GM12878 (cell line): Measurements from ENCODE around the gene DGKB. TPM values are rescaled to one million over a fixed set of nuclear protein-coding genes. Genes with fewer than 3 reads are reported as not detected.

Experiments
- ATAC-seq: fragments of 200-7000 bp; cut with Tn5 transposase; 3 replicates; pipeline ENCODE4 v1.9.1; 2020; ENCODE audit warnings: mild to moderate bottlenecking, moderate library complexity
- BruUV-seq: library from RNA; stranded (reverse); fragments of 400-500 nt; replicated peaks from 2 replicates; lab custom pipeline; 2021; lab: Mats Ljungman, UMichigan
- CTCF ChIA-PET: fragments of 300-600 bp; sonication (Branson Sonifier 250); formaldehyde crosslinking; extraction: SDS; loops from one replicate; lab custom pipeline; 2021; ENCODE audit warnings: inconsistent platforms; lab: Yijun Ruan, JAX
- POLR2A ChIA-PET: fragments of 350-600 bp; formaldehyde crosslinking; extraction: SDS; loops from one replicate; lab custom pipeline; 2021; ENCODE audit warnings: inconsistent platforms; lab: Charles Lee
- RAD21 ChIA-PET: fragments of 300-600 bp; sonication (Branson Sonifier 250); formaldehyde crosslinking; loops from one replicate; lab custom pipeline; 2023; ENCODE audit warnings: antibody characterized with exemption; ENCODE audit not compliant: unreplicated experiment; lab: Charles Lee
- SMC1A ChIA-PET: fragments of 300-600 bp; sonication (Branson Sonifier 250); formaldehyde crosslinking; loops from one replicate; lab custom pipeline; 2023; ENCODE audit not compliant: unreplicated experiment, uncharacterized antibody; lab: Charles Lee
- DNase-seq: peaks from one replicate; pipeline ENCODE4 v3.0.0-alpha.2; 2011; ENCODE audit warnings: low read depth, low spot score
- FAIRE-seq: peaks from 3 replicates; lab custom pipeline; 2011; peaks lifted over from hg19 to GRCh38; lab: Jason Lieb, UNC
- H2AFZ ChIP-seq: 2 replicates; pipeline ENCODE4 v1.6.0; 2011; ENCODE audit warnings: low read depth, low read length, control low read depth; ENCODE audit not compliant: control insufficient read depth
- H3K27ac ChIP-seq: 2 replicates; pipeline ENCODE4 v1.5.1; 2011; ENCODE audit warnings: control low read depth; ENCODE audit not compliant: control insufficient read depth, insufficient read depth
- H3K27me3 ChIP-seq, 2 experiments: replicated peaks in 1 of 2; 2 replicates each; pipeline versions ENCODE4 v1.6.0 to v1.6.1; 2011; ENCODE audit warnings: low read length in 1 of 2; ENCODE audit not compliant: control insufficient read depth in 2 of 2, insufficient read depth in 2 of 2
- H3K36me3 ChIP-seq, 2 experiments: 2 replicates each; pipeline ENCODE4 v1.5.1; 2011; ENCODE audit warnings: low read length in 1 of 2; ENCODE audit not compliant: control insufficient read depth in 2 of 2, insufficient read depth in 2 of 2
- H3K4me1 ChIP-seq: 2 replicates; pipeline ENCODE4 v1.6.1; 2011; ENCODE audit warnings: mild to moderate bottlenecking, low read length, moderate library complexity, mixed read lengths; ENCODE audit not compliant: control insufficient read depth, insufficient read depth
- H3K4me2 ChIP-seq: 2 replicates; pipeline ENCODE4 v1.6.0; 2011; ENCODE audit warnings: control low read depth; ENCODE audit not compliant: control insufficient read depth, insufficient read depth
- H3K4me3 ChIP-seq: fragments of 200-600 bp; sonication (generic); 2 replicates; pipeline ENCODE4 v1.5.1; 2016
- H3K79me2 ChIP-seq: 2 replicates; pipeline ENCODE4 v1.6.0; 2011; ENCODE audit warnings: low read length; ENCODE audit not compliant: control insufficient read depth, insufficient read depth
- H3K9ac ChIP-seq: 2 replicates; pipeline ENCODE4 v1.8.0; 2011; ENCODE audit warnings: low read length, control low read depth, mixed read lengths; ENCODE audit not compliant: control insufficient read depth, insufficient read depth
- H3K9me3 ChIP-seq: replicated peaks from 3 replicates; pipeline ENCODE4 v1.5.1; 2011; ENCODE audit warnings: mild to moderate bottlenecking, low read length; ENCODE audit not compliant: control insufficient read depth, insufficient read depth
- H4K20me1 ChIP-seq: 2 replicates; pipeline ENCODE4 v1.6.0; 2011; ENCODE audit not compliant: control insufficient read depth, insufficient read depth
- BCLAF1 ChIP-seq: fragments of 450-650 bp; IDR thresholded peaks from 2 replicates; pipeline ENCODE4 v1.6.1; 2017; ENCODE audit warnings: antibody characterized with exemption, mild to moderate bottlenecking, moderate library complexity
- BMI1 ChIP-seq: fragments of 450-650 bp; IDR thresholded peaks from 2 replicates; pipeline ENCODE4 v1.6.1; 2016; ENCODE audit warnings: mild to moderate bottlenecking, moderate library complexity, borderline replicate concordance
- E4F1 ChIP-seq: fragments of 450-650 bp; IDR thresholded peaks from 2 replicates; pipeline ENCODE4 v1.6.1; 2018; ENCODE audit warnings: borderline replicate concordance, mild to moderate bottlenecking; ENCODE audit not compliant: partially characterized antibody
- EZH2 ChIP-seq: IDR thresholded peaks from 2 replicates; pipeline ENCODE4 v1.6.1; 2012; ENCODE audit warnings: low read depth, mild to moderate bottlenecking, control low read depth, inconsistent platforms, low read length, borderline replicate concordance; ENCODE audit not compliant: control insufficient read depth
- MTA3 ChIP-seq: IDR thresholded peaks from 2 replicates; pipeline ENCODE4 v1.6.1; 2012; ENCODE audit warnings: low read length, inconsistent platforms, borderline replicate concordance
- MXI1 ChIP-seq: fragments of 150-350 bp; IDR thresholded peaks from 2 replicates; pipeline ENCODE4 v1.6.1; 2011; ENCODE audit warnings: low read depth, mild to moderate bottlenecking, inconsistent platforms, low read length, improper control_type of control experiment
- NFXL1 ChIP-seq: fragments of 450-650 bp; IDR thresholded peaks from 2 replicates; pipeline ENCODE4 v1.6.1; 2017; ENCODE audit warnings: antibody characterized with exemption, mild to moderate bottlenecking, borderline replicate concordance
- RELA ChIP-seq: fragments of 450-650 bp; IDR thresholded peaks from 2 replicates; pipeline ENCODE4 v1.8.0; 2014; ENCODE audit warnings: borderline replicate concordance; ENCODE audit not compliant: partially characterized antibody
- SKIL ChIP-seq: fragments of 450-650 bp; IDR thresholded peaks from 2 replicates; pipeline ENCODE4 v1.6.1; 2017; ENCODE audit warnings: mild to moderate bottlenecking, low read depth, inconsistent platforms; ENCODE audit not compliant: poor library complexity, severe bottlenecking
- SUZ12 ChIP-seq: fragments of 200-600 bp; sonication (generic); IDR thresholded peaks from one replicate; pipeline ENCODE4 v1.6.1; 2018; ENCODE audit warnings: antibody characterized with exemption, mild to moderate bottlenecking; ENCODE audit not compliant: unreplicated experiment
- WGBS: methylation state at CpG from one replicate; pipeline ENCODE4 v1.1.6; 2016; ENCODE audit warnings: low lambda C conversion rate; ENCODE audit not compliant: insufficient replicate concordance, insufficient coverage; ENCODE audit errors: missing lambda C conversion rate; 5-methylcytosine and 5-hydroxymethylcytosine counted together
- in situ Hi-C: fragments of 300-500 bp; cut with MboI; formaldehyde crosslinking; loops from 9 replicates; pipeline ENCODE4 v1.14.3; 2018; ENCODE audit warnings: mixed read lengths
- intact Hi-C: fragments of 100-400 bp; cut with micrococcal nuclease; formaldehyde crosslinking; loops from one replicate; pipeline ENCODE4 v1.14.2; 2022; ENCODE audit not compliant: unreplicated experiment
- polyA plus RNA-seq, 11 experiments: library from polyadenylated mRNA; depleted of rRNA in 4 of 11; unstranded in 6 of 11; stranded (reverse) in 5 of 11; fragments of >200 nt; fragmentation: Nextera tagmentation in 4 of 11; fragmentation: Illumina TruSeq in 1 of 11; extraction: Ambion mirVana in 4 of 11; extraction: Trizol in 1 of 11; gene quantifications; 1 replicate in 1 of 11; 2 replicates in 10 of 11; pipeline versions ENCODE4 v1.2.1 to v1.2.3, GENCODE V29; 2011 to 2016; ENCODE audit warnings: inconsistent platforms in 2 of 11, missing spikeins in 2 of 11, low read depth in 1 of 11
- total RNA-seq, 4 experiments: library from RNA; depleted of rRNA in 3 of 4; stranded (reverse); fragments of >200 nt in 3 of 4; fragmentation: Illumina TruSeq in 1 of 4; extraction: Trizol in 1 of 4; gene quantifications; 2 replicates each; pipeline versions ENCODE4 v1.2.1 to v1.2.3, GENCODE V29; 2013 to 2021

Gene DGKB
- total and polyA plus RNA-seq, 10 of the 15 experiments (the other 5 are each of a cell fraction or from before 2014, with no cell fraction given), result 0.02 to 0.10 (median 0.04) TPM; not detected in 6

GRCh38 chr7:14687241-14687640 is 215.3 kb downstream of the DGKB start (continued):
- TF ChIP-seq BCLAF1, result no peak

- DNase-seq (no peak), FAIRE-seq (no peak), ATAC-seq (no peak)
- Histone ChIP-seq H3K4me1 (no peaks in the 10 kb centered on the region), H3K9ac (no peak overlapping the region), H3K79me2 (no peaks in the 10 kb centered on the region), H3K4me3 (no peak overlapping the region), H2AFZ (no peak overlapping the region), H4K20me1 (no peaks in the 10 kb centered on the region), H3K9me3 (no peaks in the 10 kb centered on the region), H3K27me3 (no peaks in the 10 kb centered on the region), H3K4me2 (no peak overlapping the region), H3K27ac (no peak overlapping the region), H3K36me3 (no peaks in the 10 kb centered on the region)
- intact Hi-C loops, result no loop called here
- ChIA-PET POLR2A (no interaction called here), CTCF (no interaction called here), SMC1A (no interaction called here), RAD21 (no interaction called here)
- no TSS peak for BruUV-seq
- WGBS, result 57% methylated on average over 7 of the region's 7 CpGs
- in situ Hi-C loops, result no loop called here
- TF ChIP-seq SUZ12 (no peak), EZH2 (no peak), NFXL1 (no peak), BMI1 (no peak), RELA (no peak), MTA3 (no peak), SKIL (no peak), MXI1 (no peak), BCLAF1 (no peak), E4F1 (no peak)
Observed at GRCh38 chr7:14685167-14685566, 217.4 kb downstream of the DGKB start.
